Panc1 (cell line): ENCODE results near the gene OST4. TPM values are rescaled to one million over a fixed set of nuclear protein-coding genes. Genes with fewer than 3 reads are reported as not detected.
"Not testable (repeated sequence)": the region's sequence is repeated elsewhere in the genome, so short reads cannot be mapped to it uniquely, and the experiment has no call there.

Experiments used
- ATAC-seq: fragments of 200-7000 bp; cut with Tn5 transposase; 2 replicates; pipeline ENCODE4 v1.9.1; 2020; ENCODE audit warnings: mild to moderate bottlenecking, moderate library complexity
- Bru-seq: library from RNA; stranded (reverse); fragments of 400-500 nt; gene quantifications from one replicate; lab custom pipeline; 2021; lab: Mats Ljungman, UMichigan
- BruChase-seq, 2 experiments: library from RNA; stranded (reverse); fragments of 400-500 nt; gene quantifications; one replicate each; lab custom pipeline; 2021; lab: Mats Ljungman, UMichigan
- BruUV-seq: library from RNA; stranded (reverse); fragments of 400-500 nt; replicated peaks from 2 replicates; lab custom pipeline; 2021; lab: Mats Ljungman, UMichigan
- CTCF ChIA-PET: fragments of 300-600 bp; sonication (Branson Sonifier 250); formaldehyde crosslinking; loops from one replicate; lab custom pipeline; 2022; ENCODE audit warnings: antibody characterized with exemption; lab: Charles Lee
- POLR2A ChIA-PET: fragments of 300-600 bp; sonication (Branson Sonifier 250); formaldehyde crosslinking; loops from one replicate; lab custom pipeline; 2022; ENCODE audit warnings: antibody characterized with exemption; lab: Charles Lee
- DNase-seq: peaks from one replicate; pipeline ENCODE4 v3.0.0-alpha.2; 2010; ENCODE audit warnings: low read depth, low spot score
- H3K27ac ChIP-seq: 2 replicates; pipeline ENCODE4 v1.5.1; 2011; ENCODE audit warnings: mild to moderate bottlenecking, low read length, inconsistent platforms
- H3K27me3 ChIP-seq: fragments of 200-500 bp; sonication (Bioruptor generic); 2 replicates; pipeline ENCODE4 v1.6.0; 2014; ENCODE audit warnings: low read length, inconsistent platforms; ENCODE audit not compliant: control insufficient read depth, insufficient read depth
- H3K36me3 ChIP-seq: fragments of 200-500 bp; sonication (Bioruptor generic); 2 replicates; pipeline ENCODE4 v1.5.1; 2014; ENCODE audit warnings: inconsistent platforms, mild to moderate bottlenecking, low read length, moderate library complexity; ENCODE audit not compliant: control insufficient read depth, insufficient read depth
- H3K4me1 ChIP-seq: 2 replicates; pipeline ENCODE4 v1.5.1; 2011; ENCODE audit warnings: inconsistent platforms, mild to moderate bottlenecking, low read length, moderate library complexity; ENCODE audit not compliant: control insufficient read depth, insufficient read depth
- H3K4me3 ChIP-seq, 2 experiments: 2 replicates each; pipeline ENCODE4 v1.5.1; 2011 to 2012; ENCODE audit warnings: low read depth in 2 of 2, low read length in 2 of 2, mild to moderate bottlenecking in 2 of 2, inconsistent platforms in 1 of 2, moderate library complexity in 1 of 2
- H3K9me3 ChIP-seq: fragments of 200-500 bp; sonication (Bioruptor generic); 2 replicates; pipeline ENCODE4 v1.5.1; 2014; ENCODE audit warnings: low read depth, mild to moderate bottlenecking, inconsistent platforms, low read length, moderate library complexity; ENCODE audit not compliant: control insufficient read depth, insufficient read depth
- CTCF ChIP-seq: fragments of 450-650 bp; IDR thresholded peaks from 2 replicates; pipeline ENCODE4 v1.5.1; 2017; ENCODE audit warnings: mild to moderate bottlenecking
- POLR2AphosphoS5 ChIP-seq: IDR thresholded peaks from 2 replicates; pipeline ENCODE4 v1.6.1; 2012; ENCODE audit warnings: mild to moderate bottlenecking, low read depth, low read length, moderate library complexity
- REST ChIP-seq, 2 experiments: IDR thresholded peaks; 2 replicates each; pipeline ENCODE4 v1.6.1; 2011 to 2012; ENCODE audit warnings: low read depth in 2 of 2, control low read depth in 1 of 2, low read length in 1 of 2, mild to moderate bottlenecking in 1 of 2, moderate library complexity in 1 of 2; ENCODE audit not compliant: insufficient read depth in 1 of 2
- SIN3A ChIP-seq: IDR thresholded peaks from 2 replicates; pipeline ENCODE4 v1.6.1; 2012; ENCODE audit warnings: low read depth, mild to moderate bottlenecking, low read length, moderate library complexity, borderline replicate concordance; ENCODE audit not compliant: insufficient read depth
- TCF7L2 ChIP-seq: IDR thresholded peaks from 2 replicates; pipeline ENCODE4 v1.6.1; 2011; ENCODE audit warnings: mild to moderate bottlenecking, low read depth, low read length, inconsistent platforms
- in situ Hi-C: cut with HindIII; loops from 2 replicates; pipeline ENCODE4 v1.10.0; 2016; ENCODE audit warnings: low sequenced_read_pairs, low pct_unique_long_range_greater_than_20kb
- intact Hi-C: fragments of 100-400 bp; cut with micrococcal nuclease; formaldehyde crosslinking; loops from one replicate; pipeline ENCODE4 v1.10.0; 2022; ENCODE audit not compliant: unreplicated experiment
- long read RNA-seq: library from polyadenylated mRNA; unstranded; transcript quantifications from one replicate; pipeline ENCODE4 v2.0.0, GENCODE V29; 2021; ENCODE audit not compliant: unreplicated experiment
- polyA plus RNA-seq: library from polyadenylated mRNA; unstranded; fragments of >200 nt; gene quantifications from one replicate; pipeline ENCODE4 v1.2.1, GENCODE V29; 2012; ENCODE audit warnings: missing spikeins; ENCODE audit not compliant: insufficient read length
- total RNA-seq: library from RNA; stranded (reverse); gene quantifications from one replicate; pipeline ENCODE4 v1.2.1, GENCODE V29; 2021; ENCODE audit not compliant: unreplicated experiment

OST4 gene
- total RNA-seq (219 TPM), Bru-seq, nascent RNA (percentile 95 among the genes with signal in this experiment), BruChase-seq, experiment 1, labeled RNA remaining after a 2-hour chase (percentile 95 among the genes with signal in this experiment), BruChase-seq, experiment 2, labeled RNA remaining after a 6-hour chase (percentile 96 among the genes with signal in this experiment)
- polyA plus RNA-seq, result 518 TPM
- long read RNA-seq, transcript OST4-201 (2 exons, 559 nt), result minor isoform, 8 of 174 reads
- long read RNA-seq, transcript OST4-203 (3 exons, 561 nt), result major isoform, 160 of 174 reads
- long read RNA-seq, partial matches to known transcripts, result 3 of 174 reads
- long read RNA-seq, other reads (novel, unspliced or antisense), result 3 of 174 reads

GRCh38 chr2:27071277-27071989 lies at the start of gene OST4:
Gene OST4, minus strand, starts transcription at chr2:27071654.
- Histone ChIP-seq H3K4me1 (peaks cover 15% of the 10 kb centered on the region), H3K27me3 (no peaks in the 10 kb centered on the region), H3K36me3 (no peaks in the 10 kb centered on the region), H3K4me3 (peak within 1 kb of the TSS; percentile 98 to 100), H3K27ac (peak within 1 kb of the TSS; percentile 93), H3K9me3 (no peaks in the 10 kb centered on the region)
- no TSS peak for BruUV-seq
- intact Hi-C loops, result no loop called here
- in situ Hi-C loops, result no loop called here
- CTCF ChIA-PET, result interaction anchor here (0.8 kb wide), 1 partner anchor 10 kb away, joined by 6 read pairs; no protein-coding TSS in a partner anchor
- peak; percentile 99 for ATAC-seq
- POLR2A ChIA-PET, result interaction anchor here (0.5 to 1.8 kb wide), 3 partner anchors 16 to 153 kb away, joined by 3 to 16 read pairs (median 6); no protein-coding TSS in a partner anchor
- no peak for TF ChIP-seq CTCF
- TF ChIP-seq TCF7L2, result peak; percentile 19; the same call in 1 of the 2 replicates
- peak; percentile 92 for TF ChIP-seq POLR2AphosphoS5
- no peak for TF ChIP-seq REST (IDR thresholded peaks at IDR 0.05; ENCODE audit: insufficient read depth in 1 of 2, low read depth in 2 of 2, low read length in 1 of 2)
- TF ChIP-seq SIN3A, result peak; percentile 82; the same call in 1 of the 2 replicates
- peak; percentile 54 for DNase-seq

GRCh38 chr2:27119330-27119670 lies 47.8 kb upstream of the OST4 start:
- DNase-seq, H3K4me1 ChIP-seq, H3K27me3 ChIP-seq, intact Hi-C loops, H3K27ac ChIP-seq, CTCF ChIA-PET, in situ Hi-C loops, H3K36me3 ChIP-seq, POLR2A ChIA-PET, BruUV-seq, H3K9me3 ChIP-seq: not testable (repeated sequence)
- ATAC-seq, result peak; percentile 23
- peak overlapping the region; percentile 54 to 55 for H3K4me3 ChIP-seq
